ENCODE results near the gene C4orf17. TPM values are rescaled to one million over a fixed set of nuclear protein-coding genes. Genes with fewer than 3 reads are reported as not detected.

Gene C4orf17
- total and polyA plus RNA-seq, 2 of the 8 experiments (the other 6 are each of a cell fraction or from before 2014, with no cell fraction given) = not detected

DNA sequence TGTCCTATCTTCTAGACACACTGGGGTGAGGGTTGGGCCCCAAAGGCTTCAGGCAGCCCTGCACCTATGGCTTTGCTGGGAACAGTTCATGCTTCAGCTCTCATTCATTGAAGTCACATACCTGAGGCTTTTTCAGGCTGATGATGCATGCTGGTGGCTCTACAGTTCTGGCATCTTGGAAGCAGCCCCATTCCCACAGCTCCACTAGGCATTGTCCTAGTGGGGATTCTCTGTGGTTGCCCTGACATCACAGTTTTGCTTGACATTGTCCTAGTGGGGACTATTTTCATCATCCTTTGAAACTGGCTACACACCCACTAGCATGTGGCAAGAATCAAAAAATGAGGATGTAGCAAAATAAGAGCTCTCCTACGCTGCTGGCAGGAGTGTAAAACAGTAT is 37.7 kb upstream of the C4orf17 start:
- Histone ChIP-seq H3K56ac (replicated peaks; ENCODE audit: insufficient read length, low read depth, low read length) (no peak overlapping the region), H3K9me3 (ENCODE audit: insufficient read depth in 2 of 2, low read depth in 1 of 2, low read length in 1 of 2) (no peaks in the 10 kb centered on the region), H4K5ac (ENCODE audit: insufficient read length, low read depth, low read length) (no peak overlapping the region), H2BK12ac (ENCODE audit: low read depth, low read length) (no peak overlapping the region), H3K4me2 (ENCODE audit: insufficient read depth in 1 of 2, low read depth in 2 of 2, low read length in 2 of 2) (no peak overlapping the region), H3K36me3 (ENCODE audit: control insufficient read depth in 2 of 4, insufficient read depth in 4 of 4, low read length in 3 of 4) (no peaks in the 10 kb centered on the region), H3K18ac (ENCODE audit: extremely low read depth, low read length) (no peak overlapping the region), H3K9ac (replicated peaks in 1 of 4; ENCODE audit: extremely low read depth in 1 of 4, low read depth in 3 of 4, low read length in 3 of 4) (no peak overlapping the region), H2BK20ac (ENCODE audit: low read length) (no peak overlapping the region), H3K27ac (ENCODE audit: low read depth, low read length) (no peak overlapping the region), H3K27me3 (replicated peaks in 1 of 4; ENCODE audit: control insufficient read depth in 3 of 4, extremely low read depth in 1 of 4, insufficient read depth in 3 of 4, low read length in 3 of 4) (no peaks in the 10 kb centered on the region), H3K23ac (ENCODE audit: insufficient read length) (no peak overlapping the region), H3K79me1 (ENCODE audit: low read depth, low read length) (no peaks in the 10 kb centered on the region), H2AFZ (ENCODE audit: low read length) (no peak overlapping the region), H3K23me2 (ENCODE audit: low read depth, low read length) (no peaks in the 10 kb centered on the region), H3K4ac (replicated peaks; ENCODE audit: insufficient read length, low read depth, low read length) (no peak overlapping the region), H2BK5ac (ENCODE audit: low read depth, low read length) (no peak overlapping the region), H2AK5ac (ENCODE audit: low read depth, low read length) (no peak overlapping the region), H4K20me1 (replicated peaks in 1 of 2; ENCODE audit: control insufficient read depth in 1 of 2, insufficient read depth in 2 of 2, low read length in 2 of 2) (no peaks in the 10 kb centered on the region), H3K4me3 (ENCODE audit: extremely low read depth in 1 of 4, insufficient read depth in 2 of 4, low read depth in 3 of 4, low read length in 4 of 4) (no peak overlapping the region), H4K91ac (replicated peaks; ENCODE audit: insufficient read length, low read length) (no peak overlapping the region), H3K79me2 (ENCODE audit: control insufficient read depth in 1 of 2, insufficient read depth in 2 of 2, low read length in 2 of 2) (no peaks in the 10 kb centered on the region), H2BK120ac (replicated peaks; ENCODE audit: low read depth, low read length) (no peak overlapping the region), H3K4me1 (replicated peaks in 1 of 4; ENCODE audit: control insufficient read depth in 3 of 4, insufficient read depth in 4 of 4, low read length in 3 of 4) (no peaks in the 10 kb centered on the region), H4K8ac (ENCODE audit: extremely low read depth, insufficient read depth, low read length) (no peak overlapping the region), H3K14ac (ENCODE audit: insufficient read length) (no peak overlapping the region), H2BK15ac (ENCODE audit: low read length) (no peak overlapping the region)
- WGBS, 2 experiments (ENCODE audit: extremely low coverage in 1 of 2, insufficient coverage in 1 of 2, insufficient read length in 1 of 2, insufficient replicate concordance in 2 of 2, low coverage in 1 of 2, low lambda C conversion rate in 2 of 2, missing lambda C conversion rate in 1 of 2) = 100% methylated on average over 1 of the region's 1 CpG; no CpG with 5 or more reads in 1 of the 2 experiments
- no peak for DNase-seq (ENCODE audit: low read depth in 1 of 2, low spot score in 2 of 2)
- POLR2A ChIA-PET (ENCODE audit: partially characterized antibody) = no interaction called here
- CTCF ChIA-PET (ENCODE audit: partially characterized antibody) = interaction anchor here (1.2 to 4.1 kb wide), 4 partner anchors 11 to 335 kb away, joined by 3 to 15 read pairs (median 10); no protein-coding TSS in a partner anchor
- FAIRE-seq = no peak
- TF ChIP-seq SP1 (IDR thresholded peaks at IDR 0.05; ENCODE audit: low read depth, low read length) (no peak), KDM5A (IDR thresholded peaks at IDR 0.05; ENCODE audit: low read length) (no peak), FOSL1 (IDR thresholded peaks at IDR 0.05; ENCODE audit: insufficient read depth, low read depth, low read length) (no peak), CREB1 (IDR thresholded peaks at IDR 0.05) (no peak), YY1 (IDR thresholded peaks at IDR 0.05; ENCODE audit: low read depth, low read length) (no peak), RAD21 (IDR thresholded peaks at IDR 0.05 in 1 of 2, conservative IDR thresholded peaks at IDR 0.05 in 1 of 2; ENCODE audit: low read depth in 2 of 2, low read length in 2 of 2) (no peak), SP4 (IDR thresholded peaks at IDR 0.05; ENCODE audit: low read length) (no peak), TAF7 (optimal IDR thresholded peaks at IDR 0.05; ENCODE audit: borderline replicate concordance, low read depth, low read length) (no peak), BACH1 (IDR thresholded peaks at IDR 0.05; ENCODE audit: low read length) (no peak), CTBP2 (IDR thresholded peaks at IDR 0.05; ENCODE audit: borderline replicate concordance, insufficient read depth, insufficient read length, low read length) (no peak), EP300 (IDR thresholded peaks at IDR 0.05; ENCODE audit: borderline replicate concordance in 1 of 2, low read depth in 2 of 2, low read length in 2 of 2) (no peak)
- TF ChIP-seq, protein P1, sequence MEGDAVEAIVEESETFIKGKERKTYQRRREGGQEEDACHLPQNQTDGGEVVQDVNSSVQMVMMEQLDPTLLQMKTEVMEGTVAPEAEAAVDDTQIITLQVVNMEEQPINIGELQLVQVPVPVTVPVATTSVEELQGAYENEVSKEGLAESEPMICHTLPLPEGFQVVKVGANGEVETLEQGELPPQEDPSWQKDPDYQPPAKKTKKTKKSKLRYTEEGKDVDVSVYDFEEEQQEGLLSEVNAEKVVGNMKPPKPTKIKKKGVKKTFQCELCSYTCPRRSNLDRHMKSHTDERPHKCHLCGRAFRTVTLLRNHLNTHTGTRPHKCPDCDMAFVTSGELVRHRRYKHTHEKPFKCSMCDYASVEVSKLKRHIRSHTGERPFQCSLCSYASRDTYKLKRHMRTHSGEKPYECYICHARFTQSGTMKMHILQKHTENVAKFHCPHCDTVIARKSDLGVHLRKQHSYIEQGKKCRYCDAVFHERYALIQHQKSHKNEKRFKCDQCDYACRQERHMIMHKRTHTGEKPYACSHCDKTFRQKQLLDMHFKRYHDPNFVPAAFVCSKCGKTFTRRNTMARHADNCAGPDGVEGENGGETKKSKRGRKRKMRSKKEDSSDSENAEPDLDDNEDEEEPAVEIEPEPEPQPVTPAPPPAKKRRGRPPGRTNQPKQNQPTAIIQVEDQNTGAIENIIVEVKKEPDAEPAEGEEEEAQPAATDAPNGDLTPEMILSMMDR (IDR thresholded peaks at IDR 0.05; ENCODE audit: control extremely low read depth in 1 of 3, insufficient read depth in 1 of 3, low read depth in 1 of 3, low read length in 3 of 3) = no peak

Measured in H1 (cell line).